HL-60/S4 (cell line): ENCODE measurements around the gene HNRNPM.
"Not testable (repeated sequence)": the region's sequence is repeated elsewhere in the genome, so short reads cannot be mapped to it uniquely, and the experiment has no call there.

Source experiments
- in situ Hi-C: fragments of 300-500 bp; cut with MboI; formaldehyde crosslinking; loops from 2 replicates; pipeline ENCODE4 v1.14.3; 2022; ENCODE audit warnings: low sequenced_read_pairs

The HNRNPM gene

DNA sequence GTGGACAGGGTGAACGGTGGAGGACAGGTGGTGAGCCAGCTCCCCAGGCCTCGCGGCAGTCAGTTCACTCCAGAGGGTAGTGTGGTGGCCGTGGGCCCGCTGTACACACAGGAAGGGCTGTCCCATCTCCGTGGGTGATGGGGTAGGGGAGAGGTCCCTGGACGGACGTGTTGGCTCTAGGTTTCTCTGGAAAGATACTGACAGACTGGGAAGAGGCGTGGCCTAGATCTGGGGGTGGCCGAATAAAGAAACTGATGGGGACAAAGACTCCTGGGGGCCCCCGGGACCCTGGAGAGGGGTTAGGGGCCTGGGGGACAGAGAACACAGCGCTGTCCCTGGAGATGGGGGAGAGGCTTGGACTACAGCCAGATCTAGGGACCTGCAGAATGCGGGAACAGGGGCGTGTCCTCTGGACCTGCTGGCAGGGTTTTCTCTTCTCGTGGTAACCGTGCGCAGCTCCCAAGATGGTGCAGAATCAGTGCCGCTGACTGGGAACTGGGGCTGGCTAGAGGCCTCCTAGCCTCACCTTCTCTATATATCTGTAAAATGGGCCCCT lies 61.7 kb downstream of the HNRNPM start:
- in situ Hi-C loops, result no loop called here

DNA sequence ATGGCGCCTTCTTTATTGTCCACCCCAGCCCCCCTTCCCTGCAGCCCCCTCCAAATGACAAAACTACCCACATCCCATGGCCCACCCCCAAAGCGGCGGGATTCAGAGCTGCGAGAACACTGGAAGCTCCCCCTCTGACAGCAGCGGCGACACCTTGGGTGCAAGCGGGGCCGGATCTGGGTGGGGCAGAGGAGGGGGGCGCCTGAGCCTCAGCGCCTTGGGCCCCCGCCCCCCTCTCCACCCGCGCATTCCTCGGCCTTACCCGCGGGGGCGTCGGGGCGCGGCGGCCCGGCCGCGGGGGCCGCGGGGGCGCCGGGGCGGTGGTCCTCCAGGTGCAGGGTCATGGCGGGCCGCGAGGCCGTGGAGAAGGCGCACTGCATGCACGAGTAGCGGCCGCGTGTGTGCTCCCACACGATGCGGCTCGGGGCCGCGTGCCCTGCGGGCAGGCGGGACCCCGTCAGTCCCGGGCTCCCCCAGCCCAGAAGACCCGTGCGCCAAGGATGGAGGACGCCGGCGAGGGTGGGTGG lies 65.9 kb downstream of the HNRNPM start:
- in situ Hi-C loops, result no loop called here

DNA sequence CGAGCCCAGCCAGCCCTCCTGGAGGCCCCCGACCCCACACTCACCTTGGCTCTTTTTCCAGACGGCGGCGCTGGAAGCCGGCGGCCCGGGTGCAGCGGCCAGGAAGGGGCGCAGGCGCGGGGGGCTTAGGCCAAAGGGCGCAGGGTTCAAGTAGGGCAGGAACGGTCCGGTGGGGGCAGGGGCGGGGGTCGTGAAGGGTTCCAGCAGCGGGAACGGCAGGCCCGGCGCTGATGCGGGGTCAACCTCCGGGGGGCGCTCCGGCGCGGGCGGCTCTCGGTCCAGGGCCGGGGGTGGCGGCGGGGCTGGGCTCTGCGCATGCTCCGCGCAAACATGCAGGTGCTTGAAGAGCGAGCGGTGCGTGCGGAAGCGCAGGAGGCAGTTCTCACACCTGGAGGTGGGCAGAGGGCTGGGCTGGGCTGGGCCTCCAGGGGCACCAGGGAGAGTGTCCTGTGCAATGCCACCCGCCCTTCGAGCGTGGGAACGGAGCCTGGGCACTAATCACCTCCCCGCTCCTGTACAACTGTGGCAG lies 66.9 kb downstream of the HNRNPM start:
- in situ Hi-C loops, result no loop called here

DNA sequence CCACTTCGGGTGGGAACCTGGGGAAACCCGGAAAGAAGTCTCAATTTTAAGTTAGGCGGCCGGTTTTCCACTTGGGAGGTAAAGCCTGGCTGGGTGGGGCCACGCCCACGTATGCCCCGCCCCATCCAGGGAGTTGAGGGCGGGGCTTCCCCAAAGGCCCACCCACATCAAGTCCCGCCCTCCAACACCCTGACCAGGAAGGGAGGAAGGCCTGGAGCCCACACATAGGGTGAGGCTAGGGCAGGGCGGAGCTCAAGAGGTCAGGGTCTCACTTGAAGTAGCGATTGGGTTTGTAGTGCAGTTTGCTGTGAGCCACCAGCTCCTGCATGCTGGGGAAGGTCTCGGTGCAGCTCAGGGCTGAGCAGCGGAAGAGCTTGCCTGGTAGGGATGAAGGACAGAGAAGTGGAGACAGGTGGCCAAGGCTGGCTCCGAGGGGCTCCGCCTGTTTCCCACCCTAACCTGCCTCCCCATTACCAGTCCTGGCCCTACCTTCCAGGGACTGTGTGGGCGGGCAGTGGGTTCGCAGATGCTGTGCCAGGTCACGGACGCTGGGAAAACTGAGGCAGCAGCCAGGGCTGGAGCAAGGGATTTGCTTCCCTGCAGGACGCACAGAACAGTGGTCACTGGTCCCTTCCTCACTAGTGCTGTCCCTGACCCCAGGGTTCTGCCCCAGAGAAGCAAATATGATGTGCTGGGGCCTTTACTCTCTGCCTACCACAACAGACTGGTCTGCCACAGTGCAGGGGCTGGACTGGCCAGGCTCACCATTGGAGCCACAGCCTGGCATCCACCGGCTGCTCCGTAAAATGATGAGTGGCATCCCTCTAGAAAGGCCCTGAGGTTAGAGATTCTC lies 67.6 kb downstream of the HNRNPM start:
- in situ Hi-C loops, result no loop called here

DNA sequence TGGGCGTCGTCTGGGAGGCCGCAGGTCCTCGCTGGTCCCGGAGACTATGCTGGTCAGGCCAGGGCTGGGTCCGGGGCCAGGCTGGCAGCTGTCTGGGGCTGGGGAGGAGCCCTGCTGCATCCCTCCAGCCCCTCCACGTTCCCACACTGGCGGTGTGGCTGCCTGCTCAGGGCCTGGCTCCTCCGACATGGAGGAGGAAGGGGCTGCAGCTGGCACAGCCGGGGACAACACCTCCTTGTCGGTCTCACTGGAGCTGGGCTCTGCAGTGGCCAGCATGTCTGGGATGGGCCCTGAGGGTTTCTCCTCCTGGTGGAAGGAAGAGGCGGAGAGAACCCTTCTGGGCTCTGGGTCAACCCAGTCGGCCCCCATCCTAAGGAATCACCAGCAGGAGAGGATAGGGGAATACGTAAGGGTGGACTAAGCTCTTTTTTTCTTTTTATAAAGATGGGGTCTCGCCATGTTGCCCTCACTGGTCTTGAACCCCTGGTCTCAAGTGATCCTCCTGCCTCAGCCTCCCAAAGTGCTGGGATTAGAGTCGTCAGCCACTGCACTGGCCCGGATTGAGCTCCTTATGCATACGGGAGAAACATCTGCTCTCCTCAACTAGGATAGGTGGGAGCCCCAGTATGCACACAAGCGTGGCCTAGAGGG lies 68.4 kb downstream of the HNRNPM start:
- in situ Hi-C loops, result no loop called here

DNA sequence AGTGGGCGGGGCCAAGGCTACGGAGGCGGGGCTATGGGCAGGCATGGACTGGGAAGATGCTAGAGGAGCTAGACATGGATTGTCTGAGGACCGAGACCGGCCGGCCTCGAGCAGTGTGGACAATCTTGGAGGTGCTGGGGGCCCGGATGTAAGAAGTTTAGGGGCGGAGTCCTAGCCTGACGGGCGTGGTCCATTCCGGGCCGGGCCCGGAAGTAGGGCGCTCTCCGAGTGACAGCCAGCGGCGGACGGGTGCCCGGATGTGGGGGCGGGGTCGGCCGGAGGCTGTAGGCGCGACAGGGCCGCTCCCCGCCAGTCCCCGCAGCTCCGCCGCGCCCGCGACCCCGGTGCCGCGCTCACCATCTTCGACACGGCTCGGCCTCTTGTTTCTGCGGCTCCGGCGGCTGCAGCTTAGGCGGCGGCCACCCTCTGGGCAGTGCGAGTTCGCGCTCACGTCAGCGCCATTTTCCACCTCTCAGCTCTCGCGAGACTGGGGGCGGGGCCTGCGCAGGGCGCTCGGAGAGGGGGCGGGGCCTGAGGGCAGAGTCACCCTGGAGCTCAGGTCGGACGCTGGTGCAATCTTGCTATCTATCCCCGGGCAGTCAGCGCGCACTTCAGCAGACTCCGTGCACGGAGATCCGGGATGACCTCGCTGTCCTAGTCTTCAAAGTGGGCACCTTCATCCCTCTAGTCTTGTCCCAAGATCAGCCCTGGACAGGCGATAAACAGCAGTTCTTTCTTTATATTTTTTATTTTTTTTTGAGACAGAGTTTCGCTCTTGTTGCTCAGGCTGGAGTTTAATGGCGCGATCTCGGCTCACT lies 69.1 kb downstream of the HNRNPM start, which contains the start of gene ZNF414:
ZNF414 (minus strand) TSS at position 481 of the 818 bp plus-strand sequence; CDS start at position 360, 121 bp downstream.
- in situ Hi-C loops, result no loop called here

DNA sequence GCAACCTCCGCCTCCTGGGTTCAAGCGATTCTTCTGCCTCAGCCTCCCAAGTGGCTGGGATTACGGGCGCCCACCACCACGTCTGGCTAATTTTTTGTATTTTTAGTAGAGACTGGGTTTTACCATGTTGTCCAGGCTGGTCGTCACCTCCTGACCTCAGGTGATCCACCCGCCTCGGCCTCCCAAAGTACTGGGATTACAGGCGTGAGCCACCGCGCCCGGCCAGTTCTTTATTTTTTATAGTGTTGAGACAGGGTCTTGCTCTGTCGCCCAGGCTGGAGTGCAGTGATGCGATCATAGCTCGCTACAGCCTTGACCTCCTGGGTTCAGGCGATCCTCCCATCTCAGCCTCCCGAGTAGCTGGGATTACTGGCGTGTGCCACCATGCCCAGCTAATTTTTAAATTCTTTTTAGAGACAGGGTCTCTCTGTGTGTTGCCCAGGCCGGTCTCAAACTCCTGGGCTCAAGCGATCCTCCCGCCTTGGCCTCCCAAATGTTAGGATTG lies 69.8 kb downstream of the HNRNPM start:
- in situ Hi-C loops, result not testable (repeated sequence)

DNA sequence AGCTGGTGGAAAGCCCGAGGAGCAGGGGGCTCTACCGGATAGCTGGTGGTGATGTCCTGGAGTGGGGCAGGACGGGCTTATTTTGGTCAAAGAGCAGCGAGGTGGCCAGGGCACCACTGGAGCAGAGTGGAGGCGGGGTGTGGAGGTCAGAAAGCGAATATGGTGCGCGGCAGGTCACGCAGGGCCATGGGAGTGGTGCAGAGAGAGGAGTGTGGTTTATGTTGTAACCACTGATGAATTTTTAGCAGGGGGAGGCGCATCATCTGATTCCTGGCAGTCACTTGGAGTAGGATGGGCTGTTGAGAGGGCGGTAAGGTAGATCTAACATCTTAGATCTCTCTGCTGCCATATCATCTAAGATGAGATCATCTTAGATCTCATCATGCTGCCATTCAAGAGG lies 70.5 kb downstream of the HNRNPM start:
- in situ Hi-C loops, result no loop called here

DNA sequence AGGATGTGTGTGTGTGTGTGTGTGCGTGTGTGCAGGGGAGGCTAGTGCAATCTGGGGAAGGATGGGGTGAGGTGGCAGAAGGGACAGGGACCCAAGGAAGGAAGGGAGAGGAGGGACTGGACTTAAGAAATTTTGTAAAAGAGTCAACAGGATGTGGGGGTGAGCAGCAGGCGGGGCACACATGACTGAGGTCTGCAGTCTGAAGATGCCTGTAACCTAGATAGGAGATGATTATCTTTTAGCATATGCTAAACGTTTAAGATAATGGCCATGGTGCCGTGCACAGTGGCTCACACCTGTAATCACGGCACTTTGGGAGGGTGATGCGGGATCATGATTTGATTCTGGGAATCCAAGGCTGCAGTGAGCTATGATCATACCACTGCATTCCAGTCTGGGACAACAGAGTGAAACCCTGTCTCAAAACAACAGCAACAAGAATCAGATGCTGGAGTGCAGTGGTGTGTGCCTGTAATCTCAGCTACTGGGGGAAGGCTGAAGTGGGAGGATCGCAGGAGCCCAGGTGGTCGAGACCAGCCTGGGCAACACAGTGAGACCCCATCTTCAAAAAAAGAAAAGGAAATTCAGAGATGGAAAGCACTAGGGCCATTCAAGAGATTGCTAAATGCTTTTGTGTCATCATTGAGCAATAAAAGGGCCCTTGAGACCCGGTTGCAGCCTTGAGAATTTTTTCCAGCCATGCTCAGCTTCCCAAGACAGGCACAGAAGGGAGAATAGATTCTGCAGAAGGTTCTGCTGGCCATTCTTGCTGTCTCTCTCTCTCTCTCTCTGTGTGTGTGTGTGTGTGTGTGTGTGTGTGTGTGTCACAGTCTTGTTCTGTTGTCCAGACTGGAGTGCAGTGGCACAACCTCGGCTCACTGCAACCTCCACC lies 73.0 kb downstream of the HNRNPM start:
- in situ Hi-C loops, result no loop called here

DNA sequence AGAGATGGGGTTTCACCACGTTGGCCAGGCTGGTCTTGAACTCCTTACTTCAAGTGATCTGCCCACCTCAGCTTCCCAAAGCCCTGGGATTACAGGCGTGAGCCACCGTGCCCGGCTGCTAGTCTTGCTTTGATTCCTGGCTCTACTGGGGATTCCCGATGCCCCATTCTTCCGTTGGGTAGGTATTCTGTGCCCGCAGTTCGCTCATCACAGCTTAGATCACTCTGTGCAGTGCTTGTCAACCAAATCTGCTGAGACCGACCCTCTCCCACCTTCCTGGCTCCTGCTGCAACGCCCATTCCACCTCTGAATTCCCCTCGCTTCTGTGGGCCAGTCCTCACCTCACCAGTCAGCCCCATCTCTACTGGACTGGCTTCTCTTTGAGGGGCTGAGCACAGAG lies 73.8 kb downstream of the HNRNPM start:
- in situ Hi-C loops, result no loop called here

DNA sequence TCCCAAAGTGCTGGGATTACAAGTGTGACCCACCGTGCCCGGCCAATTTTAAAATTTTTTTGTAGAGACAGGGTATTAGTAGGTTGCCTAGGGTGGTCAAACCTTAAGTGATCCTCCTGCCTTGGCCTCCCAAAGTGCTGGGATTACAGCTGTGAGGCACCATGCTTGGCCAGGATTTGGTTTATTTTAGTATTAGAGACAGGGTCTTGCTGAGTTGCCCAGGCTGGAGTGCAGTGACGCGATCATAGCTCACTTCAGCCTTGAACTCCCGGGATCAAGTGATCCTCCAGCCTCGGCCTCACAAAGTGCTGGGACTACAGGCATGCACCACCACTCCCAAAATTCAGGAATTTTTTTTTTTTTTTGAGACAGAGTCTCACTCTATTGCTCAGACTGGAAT lies 74.6 kb downstream of the HNRNPM start:
- in situ Hi-C loops, result no loop called here

DNA sequence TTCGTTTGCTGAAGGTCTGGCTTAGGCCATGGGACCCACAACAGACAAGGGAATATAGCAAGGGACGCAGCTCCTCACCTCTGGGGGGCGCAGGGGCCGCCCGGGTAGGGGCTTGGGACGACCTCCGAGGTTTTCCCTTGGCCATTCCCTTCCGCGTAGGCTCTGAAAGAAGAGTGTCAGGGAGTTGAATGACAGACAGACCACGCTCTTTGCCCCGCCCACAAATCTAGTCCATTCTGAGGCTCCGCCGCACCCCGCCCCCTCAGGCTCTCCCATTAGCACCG lies 80.6 kb downstream of the HNRNPM start:
- in situ Hi-C loops, result no loop called here

DNA sequence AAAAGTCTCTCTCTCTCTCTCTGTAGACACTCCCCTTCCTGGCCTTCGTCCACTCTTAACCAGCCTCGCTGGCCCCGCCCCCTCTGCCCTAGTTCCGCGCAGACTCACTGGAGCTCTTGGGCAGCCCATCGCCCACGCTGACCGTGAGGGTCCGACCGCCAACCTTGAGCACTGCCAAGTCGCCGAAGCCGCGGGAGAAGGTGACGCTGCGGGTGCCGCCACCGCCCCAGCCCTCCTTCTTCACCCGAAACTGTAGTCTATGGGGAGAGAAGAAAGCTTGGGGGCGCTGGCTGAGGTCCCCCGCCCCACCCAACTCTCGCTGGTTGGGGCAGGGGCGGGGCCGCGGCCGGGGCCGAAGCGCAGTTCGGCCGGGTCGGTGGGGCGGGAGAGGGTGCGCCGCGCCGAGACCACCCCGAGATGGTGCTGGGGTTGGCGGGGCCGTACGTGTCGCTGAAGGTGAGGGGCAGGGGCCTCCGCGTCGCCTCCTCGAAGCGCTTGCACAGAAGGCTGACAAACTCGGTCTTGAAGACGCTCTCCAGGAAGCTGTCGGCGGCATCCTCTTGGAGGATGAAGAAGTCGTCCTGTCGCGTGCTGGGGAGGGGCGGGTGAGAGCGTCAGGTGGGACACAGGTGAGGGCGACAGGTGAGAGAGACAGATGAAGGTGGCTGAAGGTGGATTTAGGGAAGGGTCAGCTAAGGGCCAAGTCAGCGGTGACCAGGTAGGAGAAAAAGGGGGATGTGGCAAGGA lies 81.7 kb downstream of the HNRNPM start:
- in situ Hi-C loops, result no loop called here

DNA sequence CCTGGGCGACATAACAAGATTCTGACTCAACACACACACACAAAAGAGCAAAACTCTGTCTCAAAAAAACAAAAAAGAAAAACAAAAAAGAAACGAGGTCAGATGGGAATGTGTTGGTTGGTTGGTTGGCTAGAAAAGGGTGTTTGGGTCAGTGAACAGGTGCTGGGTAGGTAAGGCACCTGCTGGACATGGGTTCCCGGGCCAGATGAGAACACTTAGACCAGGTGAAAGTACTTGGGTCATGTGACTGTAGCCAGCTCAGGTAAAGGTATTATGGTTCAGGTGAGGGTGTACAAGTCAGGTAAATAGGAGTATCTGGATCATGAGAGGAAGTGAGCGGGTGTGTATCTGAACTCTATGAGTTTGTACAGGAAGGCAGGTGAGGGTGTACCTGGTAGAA lies 83.7 kb downstream of the HNRNPM start:
- in situ Hi-C loops, result no loop called here

DNA sequence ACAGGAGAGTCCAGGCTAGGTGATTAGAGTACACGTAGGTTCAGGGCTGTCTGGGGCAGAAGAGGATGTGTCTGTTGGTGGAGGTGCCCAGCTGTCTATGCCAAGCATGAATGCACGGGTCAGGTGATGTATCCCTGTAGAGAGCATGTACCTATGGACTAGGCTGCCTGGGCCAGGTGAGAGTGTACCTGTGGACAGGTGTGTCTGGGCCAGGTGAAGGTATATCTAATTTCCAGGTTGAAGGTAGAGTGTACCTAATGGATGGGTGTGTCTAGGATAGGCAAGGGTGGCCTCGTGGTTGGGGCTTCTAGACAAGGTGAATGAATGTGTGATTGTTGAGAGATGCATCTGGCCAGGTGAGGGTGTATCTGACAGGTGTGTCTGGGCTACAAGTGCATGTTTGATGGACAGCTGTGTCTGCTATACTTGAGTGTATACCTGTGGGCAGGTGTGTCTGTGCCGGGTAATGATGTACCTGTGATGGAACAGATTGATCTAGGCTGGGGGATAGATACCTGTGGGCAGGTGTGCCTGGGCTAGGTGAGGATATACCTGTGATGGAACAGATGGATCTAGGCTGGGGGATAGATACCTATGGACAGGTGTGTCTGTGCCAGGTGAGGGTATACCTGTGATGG lies 84.7 kb downstream of the HNRNPM start:
- in situ Hi-C loops, result no loop called here

DNA sequence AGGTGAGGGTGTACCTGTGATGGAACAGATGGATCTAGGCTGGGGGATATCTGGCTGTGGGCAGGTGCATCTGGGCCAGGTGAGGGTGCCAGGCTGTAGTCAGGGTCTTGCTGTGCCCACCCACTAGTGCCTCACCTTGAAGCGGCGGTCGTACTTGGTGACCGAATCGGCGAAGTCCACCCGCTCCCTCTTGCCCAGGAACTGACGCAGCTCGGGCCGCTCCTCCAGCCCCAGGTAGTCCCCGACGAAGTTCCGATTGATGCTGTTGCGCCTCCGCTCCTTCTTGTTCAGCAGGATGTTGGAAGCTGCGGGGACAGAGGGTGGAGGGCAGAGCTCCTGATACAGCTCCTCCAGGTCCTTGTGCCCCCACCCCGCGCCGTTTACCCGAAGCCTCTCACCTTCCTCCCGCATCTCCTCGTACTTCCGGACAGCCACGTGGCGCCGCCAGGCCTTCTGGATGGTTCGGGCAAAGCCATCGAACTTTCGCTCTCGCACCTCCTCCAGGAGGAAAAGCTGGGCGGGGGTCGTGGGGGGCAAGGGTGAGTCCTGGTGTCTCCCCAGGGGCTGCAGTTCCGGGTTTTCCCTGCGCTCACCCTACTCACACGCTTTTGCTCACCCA lies 85.4 kb downstream of the HNRNPM start:
- in situ Hi-C loops, result no loop called here

DNA sequence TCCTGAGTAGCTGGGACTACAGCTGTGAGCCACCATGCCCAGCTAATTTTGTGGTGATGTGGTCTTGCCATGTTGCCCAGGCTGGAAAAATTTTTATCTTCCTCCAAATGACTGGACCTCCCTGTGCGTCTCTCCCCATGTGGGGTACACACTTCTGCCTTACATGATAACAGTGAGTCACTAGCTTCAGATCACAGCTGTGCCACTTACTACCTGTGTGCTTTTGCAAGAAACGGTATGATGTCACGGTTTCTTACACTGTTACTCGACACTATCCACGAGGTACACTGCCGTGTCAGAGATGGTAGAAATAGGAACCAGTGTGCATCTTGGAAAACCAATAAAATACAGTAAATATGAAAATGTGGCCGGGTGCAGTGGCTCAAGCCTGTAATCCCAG lies 86.7 kb downstream of the HNRNPM start:
- in situ Hi-C loops, result no loop called here

DNA sequence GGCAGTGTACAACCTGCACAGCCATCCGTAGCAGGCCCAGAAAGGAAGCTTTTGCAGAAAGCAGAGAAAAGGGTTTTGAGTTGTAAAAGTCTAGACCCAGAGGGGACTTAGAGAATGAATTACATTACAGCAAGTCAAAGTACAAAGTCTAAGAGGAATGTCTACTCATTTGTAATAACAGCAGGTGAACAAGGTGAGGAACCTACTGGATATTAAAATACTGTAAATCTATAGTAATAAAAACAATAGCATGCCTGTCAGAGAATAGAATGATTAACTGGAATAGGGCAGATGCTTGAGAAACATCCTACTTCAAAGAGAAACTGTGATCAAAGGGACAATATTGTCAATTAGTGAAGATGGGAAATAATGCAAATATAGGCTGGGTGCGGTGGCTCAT lies 87.5 kb downstream of the HNRNPM start:
- in situ Hi-C loops, result no loop called here
